Adrenal gland (tissue), 5 donors: Measurements from ENCODE around the gene PELI3.

Source experiments
- CTCF ChIP-seq, 6 experiments: fragments of 450-650 bp in 4 of 6; fragments of 200-600 bp in 2 of 6; sonication (generic) in 1 of 6; IDR thresholded peaks; 1 replicate in 5 of 6; 2 replicates in 1 of 6; pipeline versions ENCODE4 v1.5.1 to v1.8.0; 2016 to 2021; ENCODE audit warnings: antibody characterized with exemption in 6 of 6, mild to moderate bottlenecking in 2 of 6, moderate library complexity in 1 of 6
- POLR2A ChIP-seq, 2 donors: fragments of 450-650 bp; IDR thresholded peaks; one replicate each; pipeline ENCODE4 v1.6.1; 2017; ENCODE audit warnings: antibody characterized with exemption in 2 of 2, mild to moderate bottlenecking in 2 of 2, moderate library complexity in 1 of 2
- donor health status: DM: no; HTN: no; CAD: no.

- no peak for TF ChIP-seq CTCF (IDR thresholded peaks at IDR 0.05)
- no peak for TF ChIP-seq POLR2A (IDR thresholded peaks at IDR 0.05)
Observed at GRCh38 chr11:66488957-66489356, 22.3 kb downstream of the PELI3 start.
